NCI-H2196 treated with DMSO at 0.1 percent for 48 hours (cell line): ENCODE measurements around the gene ZBTB39.

Experiments
- DNase-seq: peaks from one replicate; lab custom pipeline; 2025; ENCODE audit not compliant: unreplicated experiment; lab: John Stamatoyannopoulos, UW

Gene ZBTB39

GRCh38 chr12:57001448-57001906, 4.9 kb downstream of the ZBTB39 start:
- DNase-seq = peak; percentile 68

GRCh38 chr12:57000393-57000792, 6.0 kb downstream of the ZBTB39 start:
- DNase-seq = no peak

- no peak for DNase-seq
Measured at GRCh38 chr12:56999456-56999855, 6.9 kb downstream of the ZBTB39 start.

GRCh38 chr12:56998981-56999380, 7.4 kb downstream of the ZBTB39 start:
- DNase-seq = no peak

GRCh38 chr12:56998316-56998715, 8.0 kb downstream of the ZBTB39 start:
- no peak for DNase-seq

GRCh38 chr12:56996793-56997545, 9.4 kb downstream of the ZBTB39 start:
- no peak for DNase-seq

- DNase-seq = no peak
Measured at GRCh38 chr12:56995930-56996496, 10.3 kb downstream of the ZBTB39 start.

GRCh38 chr12:56995201-56995929, 11.0 kb downstream of the ZBTB39 start:
- DNase-seq = no peak

- DNase-seq = no peak
Measured at GRCh38 chr12:56994231-56994746, 12.1 kb downstream of the ZBTB39 start.

GRCh38 chr12:56993346-56993745, 13.0 kb downstream of the ZBTB39 start:
- DNase-seq = no peak

GRCh38 chr12:56991319-56992246, 14.8 kb downstream of the ZBTB39 start:
- peak; percentile 8 for DNase-seq

- no peak for DNase-seq
Measured at GRCh38 chr12:56990648-56991318, 15.6 kb downstream of the ZBTB39 start.

- DNase-seq = no peak
Measured at GRCh38 chr12:56989861-56990610, 16.3 kb downstream of the ZBTB39 start.

GRCh38 chr12:56988207-56988739, 18.1 kb downstream of the ZBTB39 start:
- DNase-seq = no peak

- peak; percentile 84 for DNase-seq
Measured at GRCh38 chr12:56987551-56988053, 18.7 kb downstream of the ZBTB39 start.

- no peak for DNase-seq
Measured at GRCh38 chr12:56987011-56987410, 19.3 kb downstream of the ZBTB39 start.

- peak; percentile 73 for DNase-seq
Measured at GRCh38 chr12:56985714-56986113, 20.6 kb downstream of the ZBTB39 start.

GRCh38 chr12:56983386-56983785, 23.0 kb downstream of the ZBTB39 start:
- DNase-seq = no peak
